ENCODE results near the gene GNAZ. TPM values are rescaled to one million over a fixed set of nuclear protein-coding genes. Genes with fewer than 3 reads are reported as not detected.
A peak's percentile ranks its signal among the peaks of the same experiment; 100 is the strongest.

GNAZ gene
- total RNA-seq, 1 experiment from 2014 or later, result 11.1 TPM

DNA sequence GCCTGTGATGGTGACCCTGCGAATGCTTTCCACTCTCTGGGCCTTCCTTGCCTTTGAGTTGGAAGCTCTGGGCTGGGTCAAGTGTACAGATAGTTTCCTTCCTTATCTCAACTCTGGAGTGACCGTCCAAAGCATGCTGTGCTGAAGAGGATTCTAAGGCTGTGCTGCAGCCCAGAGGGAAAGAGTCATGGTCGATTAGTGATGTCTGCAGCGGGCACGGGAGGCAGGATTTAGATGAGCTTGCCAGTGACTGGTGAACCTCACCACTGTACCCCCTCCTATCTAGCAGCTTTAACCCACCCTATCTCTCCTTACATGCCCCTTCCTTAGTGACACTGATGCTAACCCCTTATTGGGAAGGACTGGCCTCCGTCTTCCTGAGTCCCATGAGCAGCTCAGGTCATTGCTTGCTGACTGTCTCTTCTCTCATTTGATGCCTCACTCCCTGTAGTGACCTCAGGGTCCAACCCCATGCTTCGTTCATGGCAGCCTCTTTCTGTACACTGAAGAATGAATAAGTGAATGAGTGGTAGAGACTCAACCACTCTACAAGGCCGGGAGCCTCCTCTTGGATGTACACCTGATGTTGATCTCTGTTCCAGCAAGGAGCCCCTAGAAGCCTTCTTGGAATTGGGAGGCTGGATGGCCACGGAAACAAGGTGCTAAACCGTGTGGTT lies 6.7 kb downstream of the GNAZ start:
- no peak overlapping the region for H2AFZ ChIP-seq (ENCODE audit: low read depth, low read length, poor library complexity, severe bottlenecking)
- no peaks in the 10 kb centered on the region for H3K36me3 ChIP-seq (ENCODE audit: control insufficient read depth in 1 of 2, insufficient read depth in 2 of 2, low read length in 2 of 2)
- no peaks in the 10 kb centered on the region for H3K9me2 ChIP-seq (ENCODE audit: insufficient read depth)
- H3K9ac ChIP-seq (ENCODE audit: low read length), result no peak overlapping the region
- H3K9me3 ChIP-seq (ENCODE audit: control insufficient read depth in 1 of 2, insufficient read depth in 1 of 2, low read depth in 1 of 2, low read length in 2 of 2), result no peaks in the 10 kb centered on the region
- no peaks in the 10 kb centered on the region for H4K20me1 ChIP-seq (ENCODE audit: insufficient read depth)
- no peak overlapping the region for H3K4me3 ChIP-seq (replicated peaks in 1 of 2; ENCODE audit: low read depth in 1 of 2, low read length in 2 of 2)
- TF ChIP-seq CBX3 (IDR thresholded peaks at IDR 0.05; ENCODE audit: low read depth) (no peak), EZH2 (IDR thresholded peaks at IDR 0.05) (no peak), POLR2A (IDR thresholded peaks at IDR 0.05; ENCODE audit: borderline replicate concordance, extremely low read depth, insufficient read depth, insufficient read length) (no peak), ELF1 (IDR thresholded peaks at IDR 0.05; ENCODE audit: borderline replicate concordance, low read depth) (no peak), SRF (IDR thresholded peaks at IDR 0.05; ENCODE audit: low read depth) (no peak), RAD21 (IDR thresholded peaks at IDR 0.05; ENCODE audit: low read depth) (no peak), ZFX (IDR thresholded peaks at IDR 0.05) (no peak), YY1 (IDR thresholded peaks at IDR 0.05; ENCODE audit: extremely low read depth, insufficient replicate concordance, low read depth, low read length) (no peak), FOSL1 (IDR thresholded peaks at IDR 0.05; ENCODE audit: low read depth) (no peak), SP1 (IDR thresholded peaks at IDR 0.05; ENCODE audit: low read depth) (no peak), SIN3A (IDR thresholded peaks at IDR 0.05; ENCODE audit: low read depth) (no peak), ZNF274 (IDR thresholded peaks at IDR 0.05; ENCODE audit: low read depth, low read length) (no peak), EZH2phosphoT487 (IDR thresholded peaks at IDR 0.05; ENCODE audit: borderline replicate concordance) (no peak), CEBPB (IDR thresholded peaks at IDR 0.05; ENCODE audit: low read depth) (no peak), TCF7L2 (IDR thresholded peaks at IDR 0.05; ENCODE audit: borderline replicate concordance, extremely low read depth, insufficient read depth, insufficient read length) (no peak), JUND (IDR thresholded peaks at IDR 0.05) (no peak)
- TF ChIP-seq, protein P1, sequence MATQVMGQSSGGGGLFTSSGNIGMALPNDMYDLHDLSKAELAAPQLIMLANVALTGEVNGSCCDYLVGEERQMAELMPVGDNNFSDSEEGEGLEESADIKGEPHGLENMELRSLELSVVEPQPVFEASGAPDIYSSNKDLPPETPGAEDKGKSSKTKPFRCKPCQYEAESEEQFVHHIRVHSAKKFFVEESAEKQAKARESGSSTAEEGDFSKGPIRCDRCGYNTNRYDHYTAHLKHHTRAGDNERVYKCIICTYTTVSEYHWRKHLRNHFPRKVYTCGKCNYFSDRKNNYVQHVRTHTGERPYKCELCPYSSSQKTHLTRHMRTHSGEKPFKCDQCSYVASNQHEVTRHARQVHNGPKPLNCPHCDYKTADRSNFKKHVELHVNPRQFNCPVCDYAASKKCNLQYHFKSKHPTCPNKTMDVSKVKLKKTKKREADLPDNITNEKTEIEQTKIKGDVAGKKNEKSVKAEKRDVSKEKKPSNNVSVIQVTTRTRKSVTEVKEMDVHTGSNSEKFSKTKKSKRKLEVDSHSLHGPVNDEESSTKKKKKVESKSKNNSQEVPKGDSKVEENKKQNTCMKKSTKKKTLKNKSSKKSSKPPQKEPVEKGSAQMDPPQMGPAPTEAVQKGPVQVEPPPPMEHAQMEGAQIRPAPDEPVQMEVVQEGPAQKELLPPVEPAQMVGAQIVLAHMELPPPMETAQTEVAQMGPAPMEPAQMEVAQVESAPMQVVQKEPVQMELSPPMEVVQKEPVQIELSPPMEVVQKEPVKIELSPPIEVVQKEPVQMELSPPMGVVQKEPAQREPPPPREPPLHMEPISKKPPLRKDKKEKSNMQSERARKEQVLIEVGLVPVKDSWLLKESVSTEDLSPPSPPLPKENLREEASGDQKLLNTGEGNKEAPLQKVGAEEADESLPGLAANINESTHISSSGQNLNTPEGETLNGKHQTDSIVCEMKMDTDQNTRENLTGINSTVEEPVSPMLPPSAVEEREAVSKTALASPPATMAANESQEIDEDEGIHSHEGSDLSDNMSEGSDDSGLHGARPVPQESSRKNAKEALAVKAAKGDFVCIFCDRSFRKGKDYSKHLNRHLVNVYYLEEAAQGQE (IDR thresholded peaks at IDR 0.05; ENCODE audit: low read depth), result no peak
- TF ChIP-seq, protein P2, sequence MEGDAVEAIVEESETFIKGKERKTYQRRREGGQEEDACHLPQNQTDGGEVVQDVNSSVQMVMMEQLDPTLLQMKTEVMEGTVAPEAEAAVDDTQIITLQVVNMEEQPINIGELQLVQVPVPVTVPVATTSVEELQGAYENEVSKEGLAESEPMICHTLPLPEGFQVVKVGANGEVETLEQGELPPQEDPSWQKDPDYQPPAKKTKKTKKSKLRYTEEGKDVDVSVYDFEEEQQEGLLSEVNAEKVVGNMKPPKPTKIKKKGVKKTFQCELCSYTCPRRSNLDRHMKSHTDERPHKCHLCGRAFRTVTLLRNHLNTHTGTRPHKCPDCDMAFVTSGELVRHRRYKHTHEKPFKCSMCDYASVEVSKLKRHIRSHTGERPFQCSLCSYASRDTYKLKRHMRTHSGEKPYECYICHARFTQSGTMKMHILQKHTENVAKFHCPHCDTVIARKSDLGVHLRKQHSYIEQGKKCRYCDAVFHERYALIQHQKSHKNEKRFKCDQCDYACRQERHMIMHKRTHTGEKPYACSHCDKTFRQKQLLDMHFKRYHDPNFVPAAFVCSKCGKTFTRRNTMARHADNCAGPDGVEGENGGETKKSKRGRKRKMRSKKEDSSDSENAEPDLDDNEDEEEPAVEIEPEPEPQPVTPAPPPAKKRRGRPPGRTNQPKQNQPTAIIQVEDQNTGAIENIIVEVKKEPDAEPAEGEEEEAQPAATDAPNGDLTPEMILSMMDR (IDR thresholded peaks at IDR 0.05 in 2 of 3, conservative IDR thresholded peaks at IDR 0.05 in 1 of 3; ENCODE audit: borderline replicate concordance in 1 of 3, insufficient read depth in 1 of 3, low read depth in 2 of 3, low read length in 2 of 3), result no peak
- TF ChIP-seq, protein P3, sequence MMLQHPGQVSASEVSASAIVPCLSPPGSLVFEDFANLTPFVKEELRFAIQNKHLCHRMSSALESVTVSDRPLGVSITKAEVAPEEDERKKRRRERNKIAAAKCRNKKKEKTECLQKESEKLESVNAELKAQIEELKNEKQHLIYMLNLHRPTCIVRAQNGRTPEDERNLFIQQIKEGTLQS (IDR thresholded peaks at IDR 0.05), result no peak
- TF ChIP-seq, protein P4, sequence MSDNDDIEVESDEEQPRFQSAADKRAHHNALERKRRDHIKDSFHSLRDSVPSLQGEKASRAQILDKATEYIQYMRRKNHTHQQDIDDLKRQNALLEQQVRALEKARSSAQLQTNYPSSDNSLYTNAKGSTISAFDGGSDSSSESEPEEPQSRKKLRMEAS (IDR thresholded peaks at IDR 0.05), result no peak
- peaks cover 29 to 51% of the 10 kb centered on the region in 2 experiments for H3K4me1 ChIP-seq (ENCODE audit: control insufficient read depth in 1 of 2, insufficient read depth in 2 of 2, low read length in 2 of 2)
- POLR2A ChIA-PET, result no interaction called here
- no TSS peak for BruUV-seq (replicated peaks)
- DNase-seq (ENCODE audit: low read depth, low spot score) (no peak), ATAC-seq (no peak)
- CTCF ChIA-PET, result no interaction called here
- no peaks in the 10 kb centered on the region for H3K79me2 ChIP-seq (ENCODE audit: insufficient read depth, low read length)
- H3K4me2 ChIP-seq (ENCODE audit: low read length), result peak overlapping the region; percentile 71
- no peaks in the 10 kb centered on the region for H3K27me3 ChIP-seq (ENCODE audit: insufficient read depth, low read length)
- intact Hi-C loops (cut with micrococcal nuclease), result no loop called here
- RAD21 ChIA-PET (ENCODE audit: low non-redundant PET in 1 of 2, low total read pairs in 2 of 2, uncharacterized antibody in 2 of 2, unreplicated experiment in 2 of 2), result no interaction called here
- H3K27ac ChIP-seq (ENCODE audit: low read depth, low read length), result peak overlapping the region; percentile 59; the same call in 1 of the 2 replicates

Measured in HCT116 (cell line).